GM23338 (cell line): ENCODE measurements around the gene C14orf132. TPM values are rescaled to one million over a fixed set of nuclear protein-coding genes. Genes with fewer than 3 reads are reported as not detected.

Source experiments
- ATAC-seq: fragments of 200-7000 bp; cut with Tn5 transposase; 3 replicates; pipeline ENCODE4 v1.9.1; 2020
- DNase-seq: peaks from one replicate; pipeline ENCODE4 v3.0.0-alpha.2; 2015; ENCODE audit warnings: low spot score
- H2AFZ ChIP-seq: fragments of 200-600 bp; sonication (generic); 2 replicates; pipeline ENCODE4 v1.8.0; 2016; ENCODE audit warnings: antibody characterized with exemption, mild to moderate bottlenecking, moderate library complexity
- H3F3A ChIP-seq: fragments of 200-600 bp; sonication (generic); replicated peaks from 2 replicates; pipeline ENCODE4 v1.8.0; 2017; ENCODE audit warnings: antibody characterized with exemption, mixed run types, low read depth
- H3K27ac ChIP-seq: fragments of 200-600 bp; sonication (generic); 2 replicates; pipeline ENCODE4 v1.6.1; 2016; ENCODE audit warnings: low read depth
- H3K27me3 ChIP-seq: fragments of 200-600 bp; sonication (generic); 2 replicates; pipeline ENCODE4 v1.8.0; 2016; ENCODE audit warnings: mild to moderate bottlenecking, mixed run types, moderate library complexity; ENCODE audit not compliant: insufficient read depth
- H3K36me3 ChIP-seq: fragments of 200-600 bp; sonication (generic); 2 replicates; pipeline ENCODE4 v1.8.0; 2016; ENCODE audit warnings: mild to moderate bottlenecking; ENCODE audit not compliant: insufficient read depth
- H3K4me1 ChIP-seq: fragments of 200-600 bp; sonication (generic); 2 replicates; pipeline ENCODE4 v1.8.0; 2016; ENCODE audit warnings: mild to moderate bottlenecking, moderate library complexity; ENCODE audit not compliant: insufficient read depth
- H3K4me2 ChIP-seq: fragments of 200-600 bp; sonication (generic); 2 replicates; pipeline ENCODE4 v1.7.1; 2017; ENCODE audit warnings: mixed run types
- H3K4me3 ChIP-seq: fragments of 200-600 bp; sonication (generic); 2 replicates; pipeline ENCODE4 v1.6.1; 2016; ENCODE audit warnings: mixed run types
- H3K79me2 ChIP-seq: fragments of 200-600 bp; sonication (generic); replicated peaks from 2 replicates; pipeline ENCODE4 v1.8.0; 2017; ENCODE audit warnings: mild to moderate bottlenecking; ENCODE audit not compliant: insufficient read depth
- H3K9me2 ChIP-seq: fragments of 200-600 bp; sonication (generic); 2 replicates; pipeline ENCODE4 v1.8.0; 2017; ENCODE audit not compliant: insufficient read depth
- H4K20me1 ChIP-seq: fragments of 200-600 bp; sonication (generic); replicated peaks from 2 replicates; pipeline ENCODE4 v1.8.0; 2017; ENCODE audit warnings: mild to moderate bottlenecking; ENCODE audit not compliant: insufficient read depth
- H3K27ac Mint-ChIP-seq: 2 replicates; pipeline ENCODE4 v1.8.0; 2020; ENCODE audit warnings: inconsistent platforms, mild to moderate bottlenecking, moderate library complexity, mixed read lengths
- H3K27me3 Mint-ChIP-seq: 3 replicates; pipeline ENCODE4 v1.8.0; 2022; ENCODE audit warnings: low read depth, mild to moderate bottlenecking, moderate library complexity, mixed read lengths, inconsistent platforms; ENCODE audit not compliant: insufficient read depth, poor library complexity
- H3K36me3 Mint-ChIP-seq: 3 replicates; pipeline ENCODE4 v1.8.0; 2021; ENCODE audit warnings: low read depth, mild to moderate bottlenecking, inconsistent platforms, moderate library complexity, mixed read lengths
- H3K4me1 Mint-ChIP-seq: 3 replicates; pipeline ENCODE4 v1.8.0; 2020; ENCODE audit warnings: mild to moderate bottlenecking, inconsistent platforms, mixed read lengths
- H3K4me3 Mint-ChIP-seq: 3 replicates; pipeline ENCODE4 v1.8.0; 2021; ENCODE audit warnings: moderate library complexity, mild to moderate bottlenecking, inconsistent platforms, mixed read lengths
- H3K9me3 Mint-ChIP-seq: 3 replicates; pipeline ENCODE4 v1.8.0; 2020; ENCODE audit warnings: moderate library complexity, mild to moderate bottlenecking, inconsistent platforms, mixed read lengths
- CREB1 ChIP-seq: fragments of 250-450 bp; sonication (Bioruptor Pico); IDR thresholded peaks from 2 replicates; pipeline ENCODE4 v1.5.0; 2020; ENCODE audit warnings: low read depth, mild to moderate bottlenecking, moderate library complexity
- EZH2 ChIP-seq: fragments of 200-600 bp; sonication (generic); IDR thresholded peaks from one replicate; pipeline ENCODE4 v1.8.0; 2017; ENCODE audit warnings: antibody characterized with exemption, mild to moderate bottlenecking, low read depth; ENCODE audit not compliant: unreplicated experiment
- EZH2phosphoT487 ChIP-seq: fragments of 200-600 bp; sonication (generic); IDR thresholded peaks from one replicate; pipeline ENCODE4 v1.8.1; 2018; ENCODE audit warnings: antibody characterized with exemption; ENCODE audit not compliant: unreplicated experiment
- JUNB ChIP-seq: IDR thresholded peaks from one replicate; pipeline ENCODE4 v1.6.1; 2016; ENCODE audit warnings: antibody characterized with exemption; ENCODE audit not compliant: unreplicated experiment
- NANOG ChIP-seq: IDR thresholded peaks from 2 replicates; pipeline ENCODE4 v1.6.1; 2016; ENCODE audit warnings: antibody characterized with exemption, borderline replicate concordance
- POLR2AphosphoS5 ChIP-seq: IDR thresholded peaks from 2 replicates; pipeline ENCODE4 v1.6.1; 2016; ENCODE audit warnings: antibody characterized with exemption, low read depth
- STAT1 ChIP-seq: IDR thresholded peaks from one replicate; pipeline ENCODE4 v1.6.1; 2016; ENCODE audit warnings: antibody characterized with exemption; ENCODE audit not compliant: unreplicated experiment
- ZNF114 ChIP-seq: fragments of 250-450 bp; sonication (Bioruptor Pico); IDR thresholded peaks from 2 replicates; pipeline ENCODE4 v1.5.0; 2020; ENCODE audit warnings: mild to moderate bottlenecking, moderate library complexity
- ZNF331 ChIP-seq: fragments of 250-450 bp; sonication (Bioruptor Pico); IDR thresholded peaks from 2 replicates; pipeline ENCODE4 v1.5.0; 2020; ENCODE audit warnings: low read depth, mild to moderate bottlenecking, moderate library complexity
- polyA plus RNA-seq: library from polyadenylated mRNA; unstranded; fragments of >200 nt; fragmentation: Nextera tagmentation; extraction: Ambion mirVana; gene quantifications from 2 replicates; pipeline ENCODE4 v1.2.1, GENCODE V29; 2016
- total RNA-seq: library from RNA; depleted of rRNA; stranded (reverse); fragments of >200 nt; shearing (Covaris generic); gene quantifications from 2 replicates; pipeline ENCODE4 v1.2.3, GENCODE V29; 2014
- TF ChIP-seq, protein P1 (sequence below): IDR thresholded peaks from 2 replicates; pipeline ENCODE4 v1.6.1; 2016; ENCODE audit warnings: antibody characterized with exemption
- TF ChIP-seq, protein P2 (sequence below), 2 experiments: fragments of 200-600 bp in 1 of 2; sonication (generic) in 1 of 2; conservative IDR thresholded peaks; 2 replicates each; pipeline versions ENCODE4 v1.5.1 to v1.6.1; 2016 to 2017; ENCODE audit warnings: antibody characterized with exemption in 2 of 2, low read depth in 2 of 2, mild to moderate bottlenecking in 2 of 2, moderate library complexity in 1 of 2
- TF ChIP-seq, protein P3 (sequence below): IDR thresholded peaks from one replicate; pipeline ENCODE4 v1.6.1; 2018; ENCODE audit warnings: antibody characterized with exemption; ENCODE audit not compliant: unreplicated experiment

Gene C14orf132
- total and polyA plus RNA-seq, 2 experiments from 2014 or later: 13.8 to 16.2 TPM

DNA sequence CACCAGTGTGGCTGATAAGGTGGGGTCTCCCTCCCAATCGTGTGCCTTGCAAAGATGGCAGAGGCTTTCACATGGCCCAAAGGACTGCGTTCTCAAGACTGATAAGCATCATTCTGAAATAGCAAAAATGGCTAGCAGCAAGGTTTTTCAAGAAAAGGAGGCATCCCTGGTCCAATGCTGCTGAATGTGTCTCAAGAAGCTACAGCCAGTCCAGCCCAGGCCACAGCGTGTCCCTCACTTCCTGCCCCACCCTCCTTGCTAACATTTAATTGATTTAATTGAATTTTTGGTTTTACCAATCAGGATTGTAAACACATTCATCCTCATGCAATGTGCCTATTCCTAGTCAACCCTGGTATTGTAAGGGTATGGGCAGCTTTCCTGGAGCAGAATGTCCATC is 55.9 kb downstream of the C14orf132 start:
- H3K4me2 ChIP-seq: no peak overlapping the region
- ATAC-seq (no peak), DNase-seq (no peak)
- no peak overlapping the region for H2AFZ ChIP-seq
- H3F3A ChIP-seq: no peaks in the 10 kb centered on the region
- no peak overlapping the region for H3K27ac Mint-ChIP-seq
- peaks cover 14% of the 10 kb centered on the region; the same call in 1 of the 2 replicates for H3K4me1 ChIP-seq
- H3K79me2 ChIP-seq: no peaks in the 10 kb centered on the region
- peaks cover 28% of the 10 kb centered on the region for H3K4me1 Mint-ChIP-seq
- no peaks in the 10 kb centered on the region for H3K9me2 ChIP-seq
- H3K36me3 ChIP-seq: no peaks in the 10 kb centered on the region
- H3K9me3 Mint-ChIP-seq: no peaks in the 10 kb centered on the region
- TF ChIP-seq CREB1 (CRISPR knock-in tag) (no peak), EZH2 (no peak), ZNF331 (no peak), ZNF114 (no peak), STAT1 (no peak), EZH2phosphoT487 (no peak), POLR2AphosphoS5 (no peak), JUNB (no peak), NANOG (no peak)
- TF ChIP-seq, protein P1, sequence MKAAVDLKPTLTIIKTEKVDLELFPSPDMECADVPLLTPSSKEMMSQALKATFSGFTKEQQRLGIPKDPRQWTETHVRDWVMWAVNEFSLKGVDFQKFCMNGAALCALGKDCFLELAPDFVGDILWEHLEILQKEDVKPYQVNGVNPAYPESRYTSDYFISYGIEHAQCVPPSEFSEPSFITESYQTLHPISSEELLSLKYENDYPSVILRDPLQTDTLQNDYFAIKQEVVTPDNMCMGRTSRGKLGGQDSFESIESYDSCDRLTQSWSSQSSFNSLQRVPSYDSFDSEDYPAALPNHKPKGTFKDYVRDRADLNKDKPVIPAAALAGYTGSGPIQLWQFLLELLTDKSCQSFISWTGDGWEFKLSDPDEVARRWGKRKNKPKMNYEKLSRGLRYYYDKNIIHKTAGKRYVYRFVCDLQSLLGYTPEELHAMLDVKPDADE: no peak
- TF ChIP-seq, protein P2, sequence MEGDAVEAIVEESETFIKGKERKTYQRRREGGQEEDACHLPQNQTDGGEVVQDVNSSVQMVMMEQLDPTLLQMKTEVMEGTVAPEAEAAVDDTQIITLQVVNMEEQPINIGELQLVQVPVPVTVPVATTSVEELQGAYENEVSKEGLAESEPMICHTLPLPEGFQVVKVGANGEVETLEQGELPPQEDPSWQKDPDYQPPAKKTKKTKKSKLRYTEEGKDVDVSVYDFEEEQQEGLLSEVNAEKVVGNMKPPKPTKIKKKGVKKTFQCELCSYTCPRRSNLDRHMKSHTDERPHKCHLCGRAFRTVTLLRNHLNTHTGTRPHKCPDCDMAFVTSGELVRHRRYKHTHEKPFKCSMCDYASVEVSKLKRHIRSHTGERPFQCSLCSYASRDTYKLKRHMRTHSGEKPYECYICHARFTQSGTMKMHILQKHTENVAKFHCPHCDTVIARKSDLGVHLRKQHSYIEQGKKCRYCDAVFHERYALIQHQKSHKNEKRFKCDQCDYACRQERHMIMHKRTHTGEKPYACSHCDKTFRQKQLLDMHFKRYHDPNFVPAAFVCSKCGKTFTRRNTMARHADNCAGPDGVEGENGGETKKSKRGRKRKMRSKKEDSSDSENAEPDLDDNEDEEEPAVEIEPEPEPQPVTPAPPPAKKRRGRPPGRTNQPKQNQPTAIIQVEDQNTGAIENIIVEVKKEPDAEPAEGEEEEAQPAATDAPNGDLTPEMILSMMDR (conservative IDR thresholded peaks at IDR 0.05; ENCODE audit: low read depth in 2 of 2): no peak
- TF ChIP-seq, protein P3, sequence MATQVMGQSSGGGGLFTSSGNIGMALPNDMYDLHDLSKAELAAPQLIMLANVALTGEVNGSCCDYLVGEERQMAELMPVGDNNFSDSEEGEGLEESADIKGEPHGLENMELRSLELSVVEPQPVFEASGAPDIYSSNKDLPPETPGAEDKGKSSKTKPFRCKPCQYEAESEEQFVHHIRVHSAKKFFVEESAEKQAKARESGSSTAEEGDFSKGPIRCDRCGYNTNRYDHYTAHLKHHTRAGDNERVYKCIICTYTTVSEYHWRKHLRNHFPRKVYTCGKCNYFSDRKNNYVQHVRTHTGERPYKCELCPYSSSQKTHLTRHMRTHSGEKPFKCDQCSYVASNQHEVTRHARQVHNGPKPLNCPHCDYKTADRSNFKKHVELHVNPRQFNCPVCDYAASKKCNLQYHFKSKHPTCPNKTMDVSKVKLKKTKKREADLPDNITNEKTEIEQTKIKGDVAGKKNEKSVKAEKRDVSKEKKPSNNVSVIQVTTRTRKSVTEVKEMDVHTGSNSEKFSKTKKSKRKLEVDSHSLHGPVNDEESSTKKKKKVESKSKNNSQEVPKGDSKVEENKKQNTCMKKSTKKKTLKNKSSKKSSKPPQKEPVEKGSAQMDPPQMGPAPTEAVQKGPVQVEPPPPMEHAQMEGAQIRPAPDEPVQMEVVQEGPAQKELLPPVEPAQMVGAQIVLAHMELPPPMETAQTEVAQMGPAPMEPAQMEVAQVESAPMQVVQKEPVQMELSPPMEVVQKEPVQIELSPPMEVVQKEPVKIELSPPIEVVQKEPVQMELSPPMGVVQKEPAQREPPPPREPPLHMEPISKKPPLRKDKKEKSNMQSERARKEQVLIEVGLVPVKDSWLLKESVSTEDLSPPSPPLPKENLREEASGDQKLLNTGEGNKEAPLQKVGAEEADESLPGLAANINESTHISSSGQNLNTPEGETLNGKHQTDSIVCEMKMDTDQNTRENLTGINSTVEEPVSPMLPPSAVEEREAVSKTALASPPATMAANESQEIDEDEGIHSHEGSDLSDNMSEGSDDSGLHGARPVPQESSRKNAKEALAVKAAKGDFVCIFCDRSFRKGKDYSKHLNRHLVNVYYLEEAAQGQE: no peak
- H3K27me3 ChIP-seq: no peaks in the 10 kb centered on the region
- H3K4me3 ChIP-seq: no peak overlapping the region
- H4K20me1 ChIP-seq: no peaks in the 10 kb centered on the region; the same call in 1 of the 2 replicates
- H3K27ac ChIP-seq: no peak overlapping the region
- H3K27me3 Mint-ChIP-seq: peaks cover 11% of the 10 kb centered on the region
- H3K36me3 Mint-ChIP-seq: no peaks in the 10 kb centered on the region
- H3K4me3 Mint-ChIP-seq: no peak overlapping the region
